IMR-90 (cell line): Measurements from ENCODE around the gene MAGEF1. TPM values are rescaled to one million over a fixed set of nuclear protein-coding genes. Genes with fewer than 3 reads are reported as not detected.

ENCODE experiments used
- ATAC-seq: fragments of 200-7000 bp; cut with Tn5 transposase; 2 replicates; pipeline ENCODE4 v1.9.1; 2020; ENCODE audit warnings: low read depth, mild to moderate bottlenecking, moderate library complexity
- BruUV-seq: library from RNA; stranded (reverse); fragments of 400-500 nt; replicated peaks from 2 replicates; lab custom pipeline; 2021; lab: Mats Ljungman, UMichigan
- CTCF ChIA-PET: fragments of 300-600 bp; formaldehyde crosslinking; extraction: SDS; loops from one replicate; lab custom pipeline; 2021; ENCODE audit warnings: antibody characterized with exemption; lab: Yijun Ruan, JAX
- POLR2A ChIA-PET: fragments of 300-600 bp; sonication (Branson Sonifier 250); formaldehyde crosslinking; loops from one replicate; lab custom pipeline; 2022; ENCODE audit warnings: antibody characterized with exemption; ENCODE audit not compliant: unreplicated experiment; lab: Charles Lee
- DNase-seq: peaks from one replicate; pipeline ENCODE4 v3.0.0; 2013
- H2AFZ ChIP-seq: replicated peaks from 2 replicates; pipeline ENCODE3; 2013; ENCODE audit warnings: low read length, mild to moderate bottlenecking; ENCODE audit not compliant: poor library complexity
- H2AK5ac ChIP-seq: 2 replicates; pipeline ENCODE4 v1.6.1; 2013; ENCODE audit warnings: low read depth, low read length, inconsistent platforms
- H2AK9ac ChIP-seq: replicated peaks from 2 replicates; pipeline ENCODE3; 2013; ENCODE audit warnings: mild to moderate bottlenecking, low read depth, low read length, moderate library complexity; ENCODE audit not compliant: poor library complexity
- H2BK120ac ChIP-seq: 2 replicates; pipeline ENCODE4 v1.6.1; 2013; ENCODE audit warnings: low read depth, low read length, inconsistent platforms
- H2BK15ac ChIP-seq: 3 replicates; pipeline ENCODE4 v1.6.1; 2013; ENCODE audit warnings: low read depth, low read length, inconsistent platforms
- H2BK20ac ChIP-seq: 2 replicates; pipeline ENCODE4 v1.6.1; 2013; ENCODE audit warnings: low read depth, mild to moderate bottlenecking, inconsistent platforms, low read length, moderate library complexity
- H2BK5ac ChIP-seq: 2 replicates; pipeline ENCODE4 v1.6.1; 2013; ENCODE audit warnings: mild to moderate bottlenecking, low read depth, low read length, inconsistent platforms; ENCODE audit not compliant: poor library complexity, severe bottlenecking
- H3K14ac ChIP-seq: replicated peaks from 2 replicates; pipeline ENCODE4 v1.6.1; 2013; ENCODE audit warnings: low read depth, low read length, inconsistent platforms
- H3K18ac ChIP-seq: 2 replicates; pipeline ENCODE4 v1.6.1; 2013; ENCODE audit warnings: low read depth, low read length, control low read depth
- H3K23ac ChIP-seq: 2 replicates; pipeline ENCODE4 v1.6.1; 2013; ENCODE audit warnings: low read depth, low read length, inconsistent platforms
- H3K27ac ChIP-seq: 2 replicates; pipeline ENCODE4 v1.5.1; 2013; ENCODE audit warnings: mild to moderate bottlenecking, control low read depth, low read length; ENCODE audit not compliant: insufficient read depth
- H3K27me3 ChIP-seq: 2 replicates; pipeline ENCODE4 v1.6.1; 2013; ENCODE audit warnings: low read length; ENCODE audit not compliant: control insufficient read depth, insufficient read depth
- H3K36me3 ChIP-seq: 2 replicates; pipeline ENCODE4 v1.6.1; 2013; ENCODE audit warnings: low read length, mixed read lengths; ENCODE audit not compliant: control insufficient read depth, insufficient read depth
- H3K4ac ChIP-seq: 2 replicates; pipeline ENCODE4 v1.6.1; 2013; ENCODE audit warnings: low read depth, low read length, inconsistent platforms
- H3K4me1 ChIP-seq: 2 replicates; pipeline ENCODE4 v1.6.1; 2013; ENCODE audit warnings: low read length, mixed read lengths; ENCODE audit not compliant: control insufficient read depth, insufficient read depth
- H3K4me2 ChIP-seq: 2 replicates; pipeline ENCODE4 v1.6.1; 2013; ENCODE audit warnings: low read depth, mild to moderate bottlenecking, control low read depth, low read length, moderate library complexity
- H3K4me3 ChIP-seq: 2 replicates; pipeline ENCODE4 v1.5.1; 2013; ENCODE audit warnings: low read depth, mild to moderate bottlenecking, control low read depth, low read length, moderate library complexity; ENCODE audit not compliant: insufficient read depth
- H3K56ac ChIP-seq: 2 replicates; pipeline ENCODE4 v1.6.1; 2013; ENCODE audit warnings: low read length, inconsistent platforms; ENCODE audit not compliant: insufficient read depth; ENCODE audit errors: extremely low read depth
- H3K79me1 ChIP-seq, 2 experiments: 2 replicates each; pipeline ENCODE4 v1.6.1; 2013; ENCODE audit warnings: low read length in 2 of 2, inconsistent platforms in 1 of 2, low read depth in 1 of 2
- H3K9ac ChIP-seq: 2 replicates; pipeline ENCODE4 v1.6.1; 2013; ENCODE audit warnings: low read depth, low read length, control low read depth
- H3K9me1 ChIP-seq: 2 replicates; pipeline ENCODE4 v1.6.1; 2013; ENCODE audit warnings: low read length, inconsistent platforms; ENCODE audit not compliant: insufficient read depth
- H3K9me3 ChIP-seq: 2 replicates; pipeline ENCODE4 v1.6.1; 2013; ENCODE audit warnings: low read length; ENCODE audit not compliant: control insufficient read depth, insufficient read depth
- H4K20me1 ChIP-seq: 2 replicates; pipeline ENCODE4 v1.6.1; 2013; ENCODE audit warnings: low read length, inconsistent platforms; ENCODE audit not compliant: insufficient read depth
- H4K5ac ChIP-seq: 2 replicates; pipeline ENCODE4 v1.6.1; 2013; ENCODE audit warnings: mild to moderate bottlenecking, low read depth, low read length, control low read depth
- H4K8ac ChIP-seq, 2 experiments: 2 replicates each; pipeline ENCODE4 v1.6.1; 2013; ENCODE audit warnings: low read depth in 2 of 2, low read length in 2 of 2, control low read depth in 1 of 2, inconsistent platforms in 1 of 2
- H4K91ac ChIP-seq: 2 replicates; pipeline ENCODE4 v1.6.1; 2013; ENCODE audit warnings: low read depth, low read length, inconsistent platforms; ENCODE audit not compliant: insufficient read depth
- CTCF ChIP-seq: conservative IDR thresholded peaks from 2 replicates; pipeline ENCODE4 v1.5.1; 2012; ENCODE audit warnings: mild to moderate bottlenecking, low read depth, low read length, improper control_type of control experiment
- FOS ChIP-seq: fragments of 150-350 bp; IDR thresholded peaks from 2 replicates; pipeline ENCODE4 v1.6.1; 2016; ENCODE audit warnings: low read depth, low read length
- MAFK ChIP-seq: IDR thresholded peaks from 2 replicates; pipeline ENCODE4 v1.6.1; 2012; ENCODE audit warnings: low read depth, low read length, improper control_type of control experiment
- MAZ ChIP-seq: IDR thresholded peaks from 2 replicates; pipeline ENCODE4 v1.6.1; 2012; ENCODE audit warnings: low read depth, mild to moderate bottlenecking, low read length, improper control_type of control experiment, moderate library complexity, borderline replicate concordance
- MXI1 ChIP-seq: IDR thresholded peaks from 2 replicates; pipeline ENCODE4 v1.6.1; 2012; ENCODE audit warnings: low read depth, mild to moderate bottlenecking, low read length, moderate library complexity, borderline replicate concordance
- RCOR1 ChIP-seq: IDR thresholded peaks from 2 replicates; pipeline ENCODE4 v1.6.1; 2012; ENCODE audit warnings: mild to moderate bottlenecking, low read length, improper control_type of control experiment; ENCODE audit not compliant: insufficient replicate concordance
- USF2 ChIP-seq: fragments of 150-350 bp; IDR thresholded peaks from 2 replicates; pipeline ENCODE4 v1.6.1; 2017; ENCODE audit warnings: mild to moderate bottlenecking, antibody characterized with exemption, low read length, low read depth
- WGBS, 2 experiments: methylation state at CpG; one replicate each; pipeline versions ENCODE4 v1.1.5 to v1.1.7; 2013; ENCODE audit warnings: missing lambda C conversion rate in 2 of 2; ENCODE audit not compliant: insufficient read length in 1 of 2; ENCODE audit errors: extremely low coverage in 2 of 2; 5-methylcytosine and 5-hydroxymethylcytosine counted together
- dilution Hi-C: fragments of 300-500 bp; cut with HindIII; formaldehyde crosslinking; loops from one replicate; pipeline ENCODE4 v1.14.3; 2018; ENCODE audit warnings: low sequenced_read_pairs; ENCODE audit not compliant: unreplicated experiment
- in situ Hi-C: fragments of 300-500 bp; cut with MboI; formaldehyde crosslinking; loops from 3 replicates; pipeline ENCODE4 v1.14.3; 2019; ENCODE audit warnings: low sequenced_read_pairs, inconsistent platforms, mixed read lengths
- intact Hi-C: fragments of 100-400 bp; cut with micrococcal nuclease; formaldehyde crosslinking; loops from 2 replicates; pipeline ENCODE4 v1.10.0; 2022
- polyA plus RNA-seq, 3 experiments: library from polyadenylated mRNA; depleted of rRNA; stranded (reverse); fragments of >200 nt; gene quantifications; 2 replicates each; pipeline ENCODE4 v1.2.3, GENCODE V29; 2012; ENCODE audit warnings: low replicate concordance in 1 of 3
- total RNA-seq: library from RNA; depleted of rRNA; stranded (reverse); fragments of >200 nt; gene quantifications from 2 replicates; pipeline ENCODE4 v1.2.3, GENCODE V29; 2012

Gene MAGEF1
- total and polyA plus RNA-seq, 2 of the 4 experiments (the other 2 are of a cell fraction): 10.6 to 19.4 TPM

GRCh38 chr3:184730924-184731323, 19.1 kb upstream of the MAGEF1 start:
- no peak for TF ChIP-seq FOS
- no peak for TF ChIP-seq USF2
- no peak for TF ChIP-seq RCOR1
- TF ChIP-seq MAZ: no peak
- TF ChIP-seq CTCF: no peak
- no peak for TF ChIP-seq MAFK
- TF ChIP-seq MXI1: no peak
- Histone ChIP-seq H3K23ac (no peak overlapping the region; the same call in 1 of the 2 replicates), H3K4me2 (no peak overlapping the region), H3K9ac (no peak overlapping the region), H3K79me1 (no peaks in the 10 kb centered on the region), H3K18ac (no peak overlapping the region), H2BK120ac (no peak overlapping the region), H4K91ac (no peak overlapping the region), H2AK9ac (no peak overlapping the region), H3K36me3 (no peaks in the 10 kb centered on the region), H2BK20ac (no peak overlapping the region), H3K14ac (no peak overlapping the region), H3K56ac (no peak overlapping the region), H3K27ac (no peak overlapping the region), H2BK5ac (no peak overlapping the region), H4K8ac (no peak overlapping the region), H3K9me3 (no peaks in the 10 kb centered on the region), H3K4me3 (no peak overlapping the region), H3K4me1 (peaks cover 3% of the 10 kb centered on the region; the same call in 1 of the 2 replicates), H2AK5ac (no peak overlapping the region), H2AFZ (no peak overlapping the region), H3K9me1 (no peaks in the 10 kb centered on the region; the same call in 1 of the 2 replicates), H4K20me1 (no peaks in the 10 kb centered on the region), H2BK15ac (no peak overlapping the region), H3K4ac (no peak overlapping the region), H3K27me3 (peaks cover 18% of the 10 kb centered on the region), H4K5ac (no peak overlapping the region)
- intact Hi-C loops: no loop called here
- POLR2A ChIA-PET: no interaction called here
- no TSS peak for BruUV-seq
- dilution Hi-C loops: no loop called here
- 67% methylated on average over 1 of the region's 2 CpGs; no CpG with 5 or more reads in 1 of the 2 experiments for WGBS, 2 experiments
- DNase-seq: no peak
- CTCF ChIA-PET: interaction anchor here (2.0 kb wide), 1 partner anchor 170 kb away, joined by 8 read pairs; the partner anchor contains the start of gene EPHB3
- ATAC-seq: no peak
- in situ Hi-C loops: no loop called here
